A549 treated with AZD9567 at 1 μM for 4 hours (cell line): ENCODE data around the gene KLHL7. TPM values are rescaled to one million over a fixed set of nuclear protein-coding genes. Genes with fewer than 3 reads are reported as not detected.

Experiments
- total RNA-seq: library from RNA; stranded (reverse); fragments of 200-300 nt; extraction: Qiagen RNA extraction; gene quantifications from 5 replicates; pipeline ENCODE4 v1.2.3, GENCODE V29; 2022; ENCODE audit not compliant: insufficient read depth

The KLHL7 gene
- total RNA-seq: 22.3 to 28.2 TPM (median 25.9 TPM) in 5 replicates

GRCh38 chr7:23105644-23106056 is at the start of gene KLHL7:
Gene KLHL7, plus strand, starts transcription at chr7:23105785. Its CDS starts 242 bp downstream, at chr7:23106027.

GRCh38 chr7:23181684-23182553 is 76.3 kb downstream of the KLHL7 start, which contains the start of gene NUP42:
Gene NUP42, plus strand, starts transcription at chr7:23182048. Its CDS starts 38 bp downstream, at chr7:23182086.

Other genes starting within 250 kb of the KLHL7 start
- 16.6 to 26.5 TPM (median 22.3 TPM) in 5 replicates for gene HYCC1, start 91.7 kb upstream of the KLHL7 start, total RNA-seq
- gene NUP42, start 76.3 kb downstream of the KLHL7 start, total RNA-seq: 27.2 to 53.4 TPM (median 30.3 TPM) in 5 replicates
- gene GPNMB, start 141.0 kb downstream of the KLHL7 start, total RNA-seq: 2.0 to 9.7 TPM (median 2.1 TPM) in 5 replicates
- 54.8 to 104 TPM (median 95.0 TPM) in 5 replicates for gene MALSU1, start 193.6 kb downstream of the KLHL7 start, total RNA-seq